Osteoblast (primary cell): ENCODE data around the gene F8A3. TPM values are rescaled to one million over a fixed set of nuclear protein-coding genes. Genes with fewer than 3 reads are reported as not detected.
"Not testable (repeated sequence)": the region's sequence is repeated elsewhere in the genome, so short reads cannot be mapped to it uniquely, and the experiment has no call there.

ENCODE experiments used
- DNase-seq: peaks from one replicate; pipeline ENCODE4 v3.0.0; 2011; ENCODE audit warnings: low spot score, mixed read lengths; ENCODE audit not compliant: insufficient read length; ENCODE audit errors: missing footprints
- H2AFZ ChIP-seq: 2 replicates; pipeline ENCODE4 v1.6.0; 2011; ENCODE audit warnings: mild to moderate bottlenecking, low read length
- H3K27ac ChIP-seq: 2 replicates; pipeline ENCODE4 v1.5.1; 2011; ENCODE audit warnings: mild to moderate bottlenecking, low read depth, low read length, moderate library complexity
- H3K27me3 ChIP-seq: 2 replicates; pipeline ENCODE4 v1.6.0; 2012; ENCODE audit warnings: mild to moderate bottlenecking, control low read depth, inconsistent platforms, low read length, moderate library complexity; ENCODE audit not compliant: insufficient read depth
- H3K36me3 ChIP-seq: 2 replicates; pipeline ENCODE4 v1.5.1; 2011; ENCODE audit warnings: mild to moderate bottlenecking, low read length, control low read depth, moderate library complexity; ENCODE audit not compliant: insufficient read depth
- H3K4me1 ChIP-seq: 2 replicates; pipeline ENCODE4 v1.5.1; 2011; ENCODE audit warnings: mild to moderate bottlenecking, low read length, control low read depth, moderate library complexity; ENCODE audit not compliant: insufficient read depth
- H3K4me2 ChIP-seq: 2 replicates; pipeline ENCODE4 v1.6.0; 2011; ENCODE audit warnings: mild to moderate bottlenecking, low read length; ENCODE audit not compliant: insufficient read depth
- H3K4me3 ChIP-seq: fragments of 200-600 bp; sonication (generic); 3 replicates; pipeline ENCODE4 v1.5.1; 2012; ENCODE audit warnings: mild to moderate bottlenecking, low read length, inconsistent platforms; ENCODE audit not compliant: insufficient read depth
- H3K79me2 ChIP-seq: 2 replicates; pipeline ENCODE4 v1.6.0; 2012; ENCODE audit warnings: mild to moderate bottlenecking, low read length, control low read depth, inconsistent platforms; ENCODE audit not compliant: insufficient read depth
- H3K9me3 ChIP-seq: 2 replicates; pipeline ENCODE4 v1.5.1; 2011; ENCODE audit warnings: low read depth, low read length, control low read depth
- H4K20me1 ChIP-seq: 2 replicates; pipeline ENCODE4 v1.6.0; 2012; ENCODE audit warnings: mild to moderate bottlenecking, low read length, control low read depth; ENCODE audit not compliant: insufficient read depth
- CTCF ChIP-seq: IDR thresholded peaks from 2 replicates; pipeline ENCODE4 v1.5.1; 2011; ENCODE audit warnings: mild to moderate bottlenecking, low read depth, low read length, moderate library complexity; ENCODE audit errors: extremely low read depth
- total RNA-seq: library from RNA; depleted of rRNA; stranded (reverse); fragments of >200 nt; gene quantifications from 2 replicates; pipeline ENCODE4 v1.2.3, GENCODE V29; 2012

Gene F8A3
- total RNA-seq = 0.36 and 0.88 TPM in 2 replicates

GRCh38 chrX:155458471-155458870 lies at the start of gene F8A3:
TSS of gene F8A3 (minus strand) at chrX:155458620. CDS start at chrX:155458600, 20 bp downstream.
- not testable (repeated sequence) for H3K36me3 ChIP-seq, H3K4me2 ChIP-seq, H3K27ac ChIP-seq, H2AFZ ChIP-seq, H3K79me2 ChIP-seq, H3K27me3 ChIP-seq, H3K9me3 ChIP-seq, H3K4me1 ChIP-seq, DNase-seq, H3K4me3 ChIP-seq, H4K20me1 ChIP-seq

GRCh38 chrX:155505296-155505695 lies 46.9 kb upstream of the F8A3 start:
- H3K36me3 ChIP-seq = no peaks in the 10 kb centered on the region
- DNase-seq = no peak
- H3K9me3 ChIP-seq = no peaks in the 10 kb centered on the region
- H3K4me2 ChIP-seq = no peak overlapping the region
- TF ChIP-seq CTCF = no peak
- H3K4me1 ChIP-seq = no peaks in the 10 kb centered on the region
- H3K27ac ChIP-seq = no peak overlapping the region
- H4K20me1 ChIP-seq = no peaks in the 10 kb centered on the region
- H3K27me3 ChIP-seq = no peaks in the 10 kb centered on the region
- no peaks in the 10 kb centered on the region for H3K79me2 ChIP-seq
- H2AFZ ChIP-seq = no peak overlapping the region
- H3K4me3 ChIP-seq = no peak overlapping the region

GRCh38 chrX:155495134-155495533 lies 36.7 kb upstream of the F8A3 start:
- not testable (repeated sequence) for H2AFZ ChIP-seq, H3K79me2 ChIP-seq, H4K20me1 ChIP-seq, H3K27me3 ChIP-seq, H3K4me2 ChIP-seq, H3K4me3 ChIP-seq, DNase-seq, H3K4me1 ChIP-seq, H3K36me3 ChIP-seq, H3K27ac ChIP-seq, H3K9me3 ChIP-seq

- not testable (repeated sequence) for H3K4me3 ChIP-seq, H3K4me2 ChIP-seq, H2AFZ ChIP-seq, H3K4me1 ChIP-seq, DNase-seq, H3K27ac ChIP-seq, H3K9me3 ChIP-seq, H4K20me1 ChIP-seq, H3K79me2 ChIP-seq, H3K36me3 ChIP-seq, H3K27me3 ChIP-seq
These were observed 33.0 kb upstream of the F8A3 start for GRCh38 chrX:155491421-155491820.

- not testable (repeated sequence) for H3K36me3 ChIP-seq, H3K27ac ChIP-seq, H3K4me2 ChIP-seq, H3K27me3 ChIP-seq, H3K4me3 ChIP-seq, DNase-seq, H4K20me1 ChIP-seq, H2AFZ ChIP-seq, H3K9me3 ChIP-seq, H3K79me2 ChIP-seq, H3K4me1 ChIP-seq
These were observed 18.7 kb upstream of the F8A3 start for GRCh38 chrX:155477136-155477535.

- H2AFZ ChIP-seq, H3K36me3 ChIP-seq, H3K79me2 ChIP-seq, H3K4me1 ChIP-seq, H4K20me1 ChIP-seq, DNase-seq, H3K4me3 ChIP-seq, H3K27me3 ChIP-seq, H3K27ac ChIP-seq, H3K4me2 ChIP-seq, H3K9me3 ChIP-seq: not testable (repeated sequence)
These were observed 8.0 kb upstream of the F8A3 start for GRCh38 chrX:155466269-155466938.

GRCh38 chrX:155460501-155460900 lies 2.1 kb upstream of the F8A3 start:
- not testable (repeated sequence) for H3K9me3 ChIP-seq, H3K27me3 ChIP-seq, H3K4me1 ChIP-seq, H3K27ac ChIP-seq, H2AFZ ChIP-seq, H3K4me2 ChIP-seq, DNase-seq, H3K79me2 ChIP-seq, H3K4me3 ChIP-seq, H4K20me1 ChIP-seq, H3K36me3 ChIP-seq

GRCh38 chrX:155457761-155458447 lies 516 bp downstream of the F8A3 start:
- not testable (repeated sequence) for H3K79me2 ChIP-seq, H3K36me3 ChIP-seq, H3K27ac ChIP-seq, H3K4me1 ChIP-seq, DNase-seq, H3K4me2 ChIP-seq, H3K9me3 ChIP-seq, H3K4me3 ChIP-seq, H2AFZ ChIP-seq, H3K27me3 ChIP-seq, H4K20me1 ChIP-seq
